ENCODE data around the gene PIR. TPM values are rescaled to one million over a fixed set of nuclear protein-coding genes. Genes with fewer than 3 reads are reported as not detected.

PIR gene
- total and polyA plus RNA-seq, 2 of the 8 experiments (the other 6 are each of a cell fraction or from before 2014, with no cell fraction given) = 6.4 to 10.3 TPM

DNA sequence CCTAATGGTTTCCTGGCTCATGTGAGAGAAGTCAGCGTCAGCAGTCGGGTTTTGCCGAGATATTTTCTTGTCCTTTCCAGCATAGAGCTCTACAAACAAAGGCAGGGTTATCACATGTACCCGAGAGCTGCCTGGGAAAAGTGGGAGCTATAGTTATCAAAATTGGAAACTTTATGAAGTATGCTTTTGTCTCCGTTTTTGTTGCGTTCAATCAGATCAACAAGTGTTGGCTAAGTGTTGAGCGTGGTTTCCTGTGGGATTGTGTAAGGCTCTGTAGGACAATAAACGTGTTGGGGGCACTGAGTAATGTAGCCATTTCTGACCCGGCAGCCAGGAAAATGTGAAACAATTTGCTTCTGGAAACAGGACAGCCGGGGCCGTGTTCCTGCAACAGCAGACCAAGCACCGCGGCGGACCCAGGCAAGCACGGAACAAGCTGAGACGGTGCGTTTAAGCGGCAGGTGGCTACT is 7.4 kb upstream of the PIR start, which contains the start of gene BMX:
TSS of gene BMX (plus strand) at position 311 of the 470 bp plus-strand sequence. CDS start 7,547 bp downstream, outside the sequence.
- WGBS, 2 experiments (ENCODE audit: extremely low coverage in 1 of 2, insufficient coverage in 1 of 2, insufficient read length in 1 of 2, insufficient replicate concordance in 2 of 2, low coverage in 1 of 2, low lambda C conversion rate in 2 of 2, missing lambda C conversion rate in 1 of 2) = 89% methylated on average over 11 of the region's 18 CpGs; no CpG with 5 or more reads in 1 of the 2 experiments
- TF ChIP-seq TCF12 (IDR thresholded peaks at IDR 0.05; ENCODE audit: low read depth, low read length) = no peak
- TF ChIP-seq FOSL1 (IDR thresholded peaks at IDR 0.05; ENCODE audit: insufficient read depth, low read depth, low read length) = no peak
- TF ChIP-seq SP1 (IDR thresholded peaks at IDR 0.05; ENCODE audit: low read depth, low read length) = no peak
- no peak for TF ChIP-seq POU5F1 (IDR thresholded peaks at IDR 0.05; ENCODE audit: low read depth, low read length)
- no peak for TF ChIP-seq RNF2 (IDR thresholded peaks at IDR 0.05; ENCODE audit: borderline replicate concordance, low read depth, low read length, missing control alignments, poor library complexity, severe bottlenecking)
- no peak for TF ChIP-seq GABPA (IDR thresholded peaks at IDR 0.05; ENCODE audit: borderline replicate concordance, insufficient read depth, low read length)
- no peak for TF ChIP-seq SRF (IDR thresholded peaks at IDR 0.05; ENCODE audit: low read depth, low read length)
- TF ChIP-seq ZNF274 (IDR thresholded peaks at IDR 0.05; ENCODE audit: borderline replicate concordance, extremely low read depth, low read length) = no peak
- no peak for TF ChIP-seq EGR1 (IDR thresholded peaks at IDR 0.05; ENCODE audit: borderline replicate concordance, low read depth, low read length)
- no peak for TF ChIP-seq SAP30 (IDR thresholded peaks at IDR 0.05; ENCODE audit: insufficient read depth, insufficient replicate concordance, low read length)
- H3K4me2 ChIP-seq (ENCODE audit: insufficient read depth in 1 of 2, low read depth in 2 of 2, low read length in 2 of 2) = no peak within 1 kb of the TSS
- no peaks in the 10 kb centered on the region for H3K79me1 ChIP-seq (ENCODE audit: low read depth, low read length)
- H3K9ac ChIP-seq (replicated peaks in 1 of 4; ENCODE audit: extremely low read depth in 1 of 4, low read depth in 3 of 4, low read length in 3 of 4) = no peak within 1 kb of the TSS
- no peak within 1 kb of the TSS for H3K4ac ChIP-seq (replicated peaks; ENCODE audit: insufficient read length, low read depth, low read length)
- H3K23ac ChIP-seq (ENCODE audit: insufficient read length) = no peak within 1 kb of the TSS
- no peaks in the 10 kb centered on the region for H4K20me1 ChIP-seq (replicated peaks in 1 of 2; ENCODE audit: control insufficient read depth in 1 of 2, insufficient read depth in 2 of 2, low read length in 2 of 2)
- no peak within 1 kb of the TSS for H2BK5ac ChIP-seq (ENCODE audit: low read depth, low read length)
- H3K56ac ChIP-seq (replicated peaks; ENCODE audit: insufficient read length, low read depth, low read length) = no peak within 1 kb of the TSS
- H3K14ac ChIP-seq (ENCODE audit: insufficient read length) = no peak within 1 kb of the TSS
- no peak for FAIRE-seq
- H3K4me3 ChIP-seq (ENCODE audit: extremely low read depth in 1 of 4, insufficient read depth in 2 of 4, low read depth in 3 of 4, low read length in 4 of 4) = no peak within 1 kb of the TSS
- no peaks in the 10 kb centered on the region for H3K9me3 ChIP-seq (ENCODE audit: insufficient read depth in 2 of 2, low read depth in 1 of 2, low read length in 1 of 2)
- no peak within 1 kb of the TSS for H4K91ac ChIP-seq (replicated peaks; ENCODE audit: insufficient read length, low read length)
- no peak within 1 kb of the TSS for H3K18ac ChIP-seq (ENCODE audit: extremely low read depth, low read length)
- H3K27me3 ChIP-seq (replicated peaks in 1 of 4; ENCODE audit: control insufficient read depth in 3 of 4, extremely low read depth in 1 of 4, insufficient read depth in 3 of 4, low read length in 3 of 4) = no peaks in the 10 kb centered on the region
- no peaks in the 10 kb centered on the region for H3K36me3 ChIP-seq (ENCODE audit: control insufficient read depth in 2 of 4, insufficient read depth in 4 of 4, low read length in 3 of 4)
- ChIA-PET CTCF (ENCODE audit: partially characterized antibody) (interaction anchor here (1.1 to 2.1 kb wide), 5 partner anchors 12 to 148 kb away, joined by 3 to 6 read pairs (median 4); no protein-coding TSS in a partner anchor), POLR2A (ENCODE audit: partially characterized antibody) (no interaction called here)
- H3K27ac ChIP-seq (ENCODE audit: low read depth, low read length) = no peak within 1 kb of the TSS
- no peak within 1 kb of the TSS for H2AK5ac ChIP-seq (ENCODE audit: low read depth, low read length)
- no peak for DNase-seq (ENCODE audit: low read depth in 1 of 2, low spot score in 2 of 2)
- no peak within 1 kb of the TSS for H4K5ac ChIP-seq (ENCODE audit: insufficient read length, low read depth, low read length)
- H4K8ac ChIP-seq (ENCODE audit: extremely low read depth, insufficient read depth, low read length) = no peak within 1 kb of the TSS
- H2BK20ac ChIP-seq (ENCODE audit: low read length) = no peak within 1 kb of the TSS
- H2AFZ ChIP-seq (ENCODE audit: low read length) = no peak within 1 kb of the TSS
- no peaks in the 10 kb centered on the region for H3K79me2 ChIP-seq (ENCODE audit: control insufficient read depth in 1 of 2, insufficient read depth in 2 of 2, low read length in 2 of 2)
- no peaks in the 10 kb centered on the region for H3K4me1 ChIP-seq (replicated peaks in 1 of 4; ENCODE audit: control insufficient read depth in 3 of 4, insufficient read depth in 4 of 4, low read length in 3 of 4)
- H2BK120ac ChIP-seq (replicated peaks; ENCODE audit: low read depth, low read length) = no peak within 1 kb of the TSS
- H3K23me2 ChIP-seq (ENCODE audit: low read depth, low read length) = no peaks in the 10 kb centered on the region
- H2BK15ac ChIP-seq (ENCODE audit: low read length) = no peak within 1 kb of the TSS
- no peak within 1 kb of the TSS for H2BK12ac ChIP-seq (ENCODE audit: low read depth, low read length)

All from H1 (cell line).